GM12873 (cell line): Measurements from ENCODE around the gene LDLRAP1.

Experiments used
- CTCF ChIP-seq: IDR thresholded peaks from 2 replicates; pipeline ENCODE4 v1.5.1; 2012; ENCODE audit warnings: low read depth, mild to moderate bottlenecking, moderate library complexity, low read length, control low read depth; ENCODE audit not compliant: insufficient read depth; ENCODE audit errors: missing control alignments

LDLRAP1 gene

GRCh38 chr1:25554886-25555752, 11.7 kb downstream of the LDLRAP1 start:
- TF ChIP-seq CTCF: no peak

GRCh38 chr1:25555753-25556092, 12.3 kb downstream of the LDLRAP1 start:
- no peak for TF ChIP-seq CTCF

GRCh38 chr1:25556132-25556670, 12.8 kb downstream of the LDLRAP1 start:
- no peak for TF ChIP-seq CTCF

- TF ChIP-seq CTCF: no peak
These were observed 13.5 kb downstream of the LDLRAP1 start for GRCh38 chr1:25556791-25557476.

GRCh38 chr1:25557543-25557942, 14.1 kb downstream of the LDLRAP1 start:
- no peak for TF ChIP-seq CTCF

- TF ChIP-seq CTCF: no peak
These were observed 15.6 kb downstream of the LDLRAP1 start for GRCh38 chr1:25559031-25559430.

GRCh38 chr1:25560001-25560400, 16.6 kb downstream of the LDLRAP1 start:
- no peak for TF ChIP-seq CTCF
